Stimulated activated effector memory CD8-positive, alpha-beta T cell treated with anti-CD3 and anti-CD28 coated beads, Interleukin-12 subunit alpha, Interleukin-12 subunit beta, amount 100 ng/mL, for 72 hours (primary cell): Measurements from ENCODE around the gene AK2.
"Not testable (repeated sequence)": the region's sequence is repeated elsewhere in the genome, so short reads cannot be mapped to it uniquely, and the experiment has no call there.

Experiments used
- ATAC-seq: fragments of 150-1000 bp; cut with Tn5 transposase; 2 replicates; pipeline ENCODE4 v1.10.0; 2021
- DNase-seq, 2 donors: peaks; one replicate each; pipeline ENCODE4 v3.0.0; 2021 to 2022; ENCODE audit warnings: low spot score in 2 of 2
- H3K27ac Mint-ChIP-seq: one replicate; pipeline ENCODE4 v1.8.0; 2022; ENCODE audit warnings: mild to moderate bottlenecking, mixed read lengths
- H3K36me3 Mint-ChIP-seq: one replicate; pipeline ENCODE4 v1.8.0; 2022; ENCODE audit warnings: mild to moderate bottlenecking, mixed read lengths
- H3K4me1 Mint-ChIP-seq: one replicate; pipeline ENCODE4 v1.8.0; 2022; ENCODE audit warnings: mixed read lengths
- H3K4me3 Mint-ChIP-seq: one replicate; pipeline ENCODE4 v1.8.0; 2022; ENCODE audit warnings: mild to moderate bottlenecking, mixed read lengths
- H3K9me3 Mint-ChIP-seq: one replicate; pipeline ENCODE4 v1.8.0; 2022; ENCODE audit warnings: mixed read lengths

The AK2 gene

GRCh38 chr1:33064284-33064683 is 27.6 kb upstream of the AK2 start:
- not testable (repeated sequence) for DNase-seq, H3K36me3 Mint-ChIP-seq, ATAC-seq, H3K27ac Mint-ChIP-seq, H3K4me1 Mint-ChIP-seq, H3K4me3 Mint-ChIP-seq
- H3K9me3 Mint-ChIP-seq: peaks cover 30% of the 10 kb centered on the region

- H3K4me3 Mint-ChIP-seq: no peak overlapping the region
- peaks cover 26% of the 10 kb centered on the region for H3K9me3 Mint-ChIP-seq
- no peaks in the 10 kb centered on the region for H3K4me1 Mint-ChIP-seq
- H3K36me3 Mint-ChIP-seq: no peaks in the 10 kb centered on the region
- no peak overlapping the region for H3K27ac Mint-ChIP-seq
- ATAC-seq (no peak), DNase-seq (no peak)
Observed at GRCh38 chr1:33061834-33062233, 25.2 kb upstream of the AK2 start.

- peaks cover 2% of the 10 kb centered on the region for H3K4me1 Mint-ChIP-seq
- no peak overlapping the region for H3K4me3 Mint-ChIP-seq
- peaks cover 25% of the 10 kb centered on the region for H3K9me3 Mint-ChIP-seq
- ATAC-seq: no peak
- no peak for DNase-seq
- no peak overlapping the region for H3K27ac Mint-ChIP-seq
- no peaks in the 10 kb centered on the region for H3K36me3 Mint-ChIP-seq
Observed at GRCh38 chr1:33060579-33061083, 23.9 kb upstream of the AK2 start.

GRCh38 chr1:33057095-33057494 is 20.4 kb upstream of the AK2 start:
- Mint-ChIP-seq H3K9me3 (peaks cover 2% of the 10 kb centered on the region), H3K4me3 (no peak overlapping the region), H3K27ac (no peak overlapping the region), H3K4me1 (peaks cover 11% of the 10 kb centered on the region), H3K36me3 (no peaks in the 10 kb centered on the region)
- ATAC-seq (no peak), DNase-seq (no peak)

- no peak overlapping the region for H3K4me3 Mint-ChIP-seq
- peaks cover 11% of the 10 kb centered on the region for H3K4me1 Mint-ChIP-seq
- H3K27ac Mint-ChIP-seq: no peak overlapping the region
- no peak for DNase-seq
- no peaks in the 10 kb centered on the region for H3K36me3 Mint-ChIP-seq
- ATAC-seq: no peak
- no peaks in the 10 kb centered on the region for H3K9me3 Mint-ChIP-seq
Observed at GRCh38 chr1:33056426-33056825, 19.7 kb upstream of the AK2 start.

GRCh38 chr1:33055210-33056008 is 18.7 kb upstream of the AK2 start:
- H3K4me1 Mint-ChIP-seq: peaks cover 16% of the 10 kb centered on the region
- no peaks in the 10 kb centered on the region for H3K9me3 Mint-ChIP-seq
- H3K36me3 Mint-ChIP-seq: no peaks in the 10 kb centered on the region
- H3K27ac Mint-ChIP-seq: peak overlapping the region; percentile 64
- no peak overlapping the region for H3K4me3 Mint-ChIP-seq
- DNase-seq (peak; percentile 11 to 67), ATAC-seq (peak; percentile 75)

- no peak for ATAC-seq
- Mint-ChIP-seq H3K27ac (peak overlapping the region; percentile 20), H3K4me1 (peaks cover 29% of the 10 kb centered on the region), H3K36me3 (no peaks in the 10 kb centered on the region), H3K4me3 (no peak overlapping the region), H3K9me3 (no peaks in the 10 kb centered on the region)
- DNase-seq: no peak
Observed at GRCh38 chr1:33050221-33051076, 13.8 kb upstream of the AK2 start.

GRCh38 chr1:33049371-33049770 is 12.7 kb upstream of the AK2 start:
- no peaks in the 10 kb centered on the region for H3K36me3 Mint-ChIP-seq
- peaks cover 33% of the 10 kb centered on the region for H3K4me1 Mint-ChIP-seq
- H3K4me3 Mint-ChIP-seq: no peak overlapping the region
- DNase-seq (no peak), ATAC-seq (no peak)
- no peak overlapping the region for H3K27ac Mint-ChIP-seq
- no peaks in the 10 kb centered on the region for H3K9me3 Mint-ChIP-seq

- no peaks in the 10 kb centered on the region for H3K9me3 Mint-ChIP-seq
- DNase-seq (no peak), ATAC-seq (no peak)
- H3K4me1 Mint-ChIP-seq: peaks cover 34% of the 10 kb centered on the region
- H3K4me3 Mint-ChIP-seq: no peak overlapping the region
- no peaks in the 10 kb centered on the region for H3K36me3 Mint-ChIP-seq
- no peak overlapping the region for H3K27ac Mint-ChIP-seq
Observed at GRCh38 chr1:33048426-33048825, 11.7 kb upstream of the AK2 start.

- ATAC-seq (no peak), DNase-seq (no peak)
- Mint-ChIP-seq H3K27ac (no peak overlapping the region), H3K4me1 (peaks cover 34% of the 10 kb centered on the region), H3K36me3 (no peaks in the 10 kb centered on the region), H3K4me3 (no peak overlapping the region), H3K9me3 (no peaks in the 10 kb centered on the region)
Observed at GRCh38 chr1:33047839-33048305, 11.2 kb upstream of the AK2 start.

GRCh38 chr1:33047290-33047689 is 10.6 kb upstream of the AK2 start:
- no peaks in the 10 kb centered on the region for H3K9me3 Mint-ChIP-seq
- no peak overlapping the region for H3K4me3 Mint-ChIP-seq
- peaks cover 34% of the 10 kb centered on the region for H3K4me1 Mint-ChIP-seq
- no peak overlapping the region for H3K27ac Mint-ChIP-seq
- DNase-seq: no peak
- H3K36me3 Mint-ChIP-seq: no peaks in the 10 kb centered on the region
- no peak for ATAC-seq

- H3K9me3 Mint-ChIP-seq: not testable (repeated sequence)
- peaks cover 34% of the 10 kb centered on the region for H3K4me1 Mint-ChIP-seq
Observed at GRCh38 chr1:33046234-33046633, 9.6 kb upstream of the AK2 start.

GRCh38 chr1:33045814-33046213 is 9.1 kb upstream of the AK2 start:
- peak overlapping the region; percentile 44 for H3K4me3 Mint-ChIP-seq
- H3K27ac Mint-ChIP-seq: peak overlapping the region; percentile 89
- H3K36me3 Mint-ChIP-seq: no peaks in the 10 kb centered on the region
- ATAC-seq: peak; percentile 98
- H3K4me1 Mint-ChIP-seq: peaks cover 33% of the 10 kb centered on the region
- no peak for DNase-seq
- H3K9me3 Mint-ChIP-seq: no peaks in the 10 kb centered on the region

More at GRCh38 chr1:33046234-33046633, 9.6 kb upstream of the AK2 start:
- peak overlapping the region; percentile 44 for H3K4me3 Mint-ChIP-seq
- H3K36me3 Mint-ChIP-seq, DNase-seq, ATAC-seq: not testable (repeated sequence)
- H3K27ac Mint-ChIP-seq: peak overlapping the region; percentile 89

GRCh38 chr1:33045246-33045645 is 8.6 kb upstream of the AK2 start:
- DNase-seq (no peak), ATAC-seq (no peak)
- H3K27ac Mint-ChIP-seq: peak overlapping the region; percentile 89

GRCh38 chr1:33043267-33044092 is 6.8 kb upstream of the AK2 start:
- Mint-ChIP-seq H3K36me3 (no peaks in the 10 kb centered on the region), H3K4me1 (peaks cover 28% of the 10 kb centered on the region), H3K9me3 (no peaks in the 10 kb centered on the region), H3K27ac (no peak overlapping the region), H3K4me3 (no peak overlapping the region)
- ATAC-seq (no peak), DNase-seq (no peak)

More at GRCh38 chr1:33045246-33045645, 8.6 kb upstream of the AK2 start:
- Mint-ChIP-seq H3K4me3 (peak overlapping the region; percentile 44), H3K9me3 (no peaks in the 10 kb centered on the region), H3K4me1 (peaks cover 28% of the 10 kb centered on the region), H3K36me3 (no peaks in the 10 kb centered on the region)
